ENCODE measurements around the gene OLFML2A.

OLFML2A gene

DNA sequence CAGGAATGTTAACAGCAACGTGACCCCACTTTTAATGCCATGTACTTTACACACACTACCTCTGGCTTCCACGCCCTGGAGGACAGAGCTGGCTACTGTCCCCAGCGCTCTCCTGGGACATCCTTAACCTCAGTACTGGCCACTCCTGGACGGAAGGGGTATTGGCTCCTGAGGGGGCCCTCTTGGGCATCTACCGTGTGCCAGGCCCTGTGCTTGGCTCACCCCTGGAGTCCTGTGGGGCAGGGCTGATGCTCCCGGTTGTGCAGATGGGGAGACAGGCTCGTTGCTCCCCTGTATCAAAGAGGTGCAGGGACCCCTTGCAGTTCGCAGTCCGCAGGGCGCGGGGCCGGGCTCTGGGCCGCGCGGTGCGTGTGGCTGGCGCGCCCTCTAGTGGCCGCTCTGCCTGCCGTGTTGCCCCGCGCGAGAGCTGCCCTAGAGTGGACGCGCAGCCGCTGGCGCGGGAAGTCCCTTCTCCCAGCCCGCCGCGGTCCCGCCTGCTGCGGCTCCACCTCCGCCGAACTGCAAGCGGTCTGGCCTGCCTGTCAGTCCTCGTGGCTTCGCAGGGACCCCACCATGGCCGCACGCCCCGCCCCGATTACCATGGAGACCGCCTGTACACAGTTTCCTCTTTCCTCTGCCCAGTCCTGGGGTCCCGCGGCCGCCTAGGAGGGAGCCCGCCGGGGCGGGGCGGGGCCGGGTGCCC, 76.0 kb downstream of the OLFML2A start, which contains the start of gene WDR38:
WDR38 (plus strand) TSS at position 632 of the 703 bp plus-strand sequence. CDS start 72 bp downstream, outside the sequence.
- no peak for DNase-seq (ENCODE audit: low spot score)
- peak; percentile 76 for ATAC-seq (ENCODE audit: low read depth)
- H3K27me3 ChIP-seq (ENCODE audit: insufficient read depth, poor library complexity, severe bottlenecking) = no peaks in the 10 kb centered on the region
- H3K4me1 ChIP-seq (ENCODE audit: insufficient read depth, poor library complexity, severe bottlenecking) = no peaks in the 10 kb centered on the region
- peak within 1 kb of the TSS; percentile 31 for H3K4me3 ChIP-seq (ENCODE audit: severe bottlenecking)
- no peaks in the 10 kb centered on the region for H3K9me3 ChIP-seq (ENCODE audit: severe bottlenecking)
- TF ChIP-seq, protein P1, sequence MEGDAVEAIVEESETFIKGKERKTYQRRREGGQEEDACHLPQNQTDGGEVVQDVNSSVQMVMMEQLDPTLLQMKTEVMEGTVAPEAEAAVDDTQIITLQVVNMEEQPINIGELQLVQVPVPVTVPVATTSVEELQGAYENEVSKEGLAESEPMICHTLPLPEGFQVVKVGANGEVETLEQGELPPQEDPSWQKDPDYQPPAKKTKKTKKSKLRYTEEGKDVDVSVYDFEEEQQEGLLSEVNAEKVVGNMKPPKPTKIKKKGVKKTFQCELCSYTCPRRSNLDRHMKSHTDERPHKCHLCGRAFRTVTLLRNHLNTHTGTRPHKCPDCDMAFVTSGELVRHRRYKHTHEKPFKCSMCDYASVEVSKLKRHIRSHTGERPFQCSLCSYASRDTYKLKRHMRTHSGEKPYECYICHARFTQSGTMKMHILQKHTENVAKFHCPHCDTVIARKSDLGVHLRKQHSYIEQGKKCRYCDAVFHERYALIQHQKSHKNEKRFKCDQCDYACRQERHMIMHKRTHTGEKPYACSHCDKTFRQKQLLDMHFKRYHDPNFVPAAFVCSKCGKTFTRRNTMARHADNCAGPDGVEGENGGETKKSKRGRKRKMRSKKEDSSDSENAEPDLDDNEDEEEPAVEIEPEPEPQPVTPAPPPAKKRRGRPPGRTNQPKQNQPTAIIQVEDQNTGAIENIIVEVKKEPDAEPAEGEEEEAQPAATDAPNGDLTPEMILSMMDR (IDR thresholded peaks at IDR 0.05; ENCODE audit: poor library complexity, severe bottlenecking) = peak; percentile 99
- peaks cover 11% of the 10 kb centered on the region for H3K36me3 ChIP-seq (ENCODE audit: low read depth)
- no peak within 1 kb of the TSS for H3K27ac ChIP-seq (ENCODE audit: poor library complexity, severe bottlenecking)

DNA sequence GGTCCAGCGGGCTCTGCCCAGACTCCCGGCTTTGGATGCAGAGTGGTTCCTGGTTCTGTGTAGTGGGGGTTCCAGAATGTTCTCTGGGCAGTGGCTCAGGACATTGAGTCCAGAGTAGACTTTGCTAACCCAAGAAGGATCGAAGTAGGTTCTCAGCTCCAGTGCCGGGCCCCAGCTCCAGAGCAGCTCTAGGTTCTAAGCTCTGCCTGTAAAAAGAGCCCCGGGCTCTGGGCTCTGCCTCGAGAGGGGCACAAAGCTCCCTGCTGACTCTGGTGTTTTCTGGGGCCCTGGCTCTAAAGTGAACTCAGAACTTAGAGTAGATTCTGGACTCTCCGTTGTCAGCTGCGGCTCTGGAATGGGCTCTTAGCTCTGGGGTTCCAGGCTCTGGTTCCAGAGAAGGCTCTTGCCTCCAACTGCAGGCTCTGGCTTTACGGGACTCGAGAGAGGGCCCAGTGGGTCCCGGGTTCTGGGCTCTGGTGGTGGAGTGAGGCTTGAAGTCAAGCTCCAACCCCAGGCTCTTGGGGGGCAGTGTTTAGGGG, 76.7 kb downstream of the OLFML2A start:
- no peak for ATAC-seq (ENCODE audit: low read depth)
- TF ChIP-seq, protein P1 (IDR thresholded peaks at IDR 0.05; ENCODE audit: poor library complexity, severe bottlenecking) = no peak
- peak overlapping the region; percentile 31 for H3K4me3 ChIP-seq (ENCODE audit: severe bottlenecking)
- H3K9me3 ChIP-seq (ENCODE audit: severe bottlenecking) = no peaks in the 10 kb centered on the region
- H3K27ac ChIP-seq (ENCODE audit: poor library complexity, severe bottlenecking) = no peak overlapping the region
- DNase-seq (ENCODE audit: low spot score) = no peak
- peaks cover 18% of the 10 kb centered on the region for H3K36me3 ChIP-seq (ENCODE audit: low read depth)
- H3K4me1 ChIP-seq (ENCODE audit: insufficient read depth, poor library complexity, severe bottlenecking) = no peaks in the 10 kb centered on the region
- no peaks in the 10 kb centered on the region for H3K27me3 ChIP-seq (ENCODE audit: insufficient read depth, poor library complexity, severe bottlenecking)

DNA sequence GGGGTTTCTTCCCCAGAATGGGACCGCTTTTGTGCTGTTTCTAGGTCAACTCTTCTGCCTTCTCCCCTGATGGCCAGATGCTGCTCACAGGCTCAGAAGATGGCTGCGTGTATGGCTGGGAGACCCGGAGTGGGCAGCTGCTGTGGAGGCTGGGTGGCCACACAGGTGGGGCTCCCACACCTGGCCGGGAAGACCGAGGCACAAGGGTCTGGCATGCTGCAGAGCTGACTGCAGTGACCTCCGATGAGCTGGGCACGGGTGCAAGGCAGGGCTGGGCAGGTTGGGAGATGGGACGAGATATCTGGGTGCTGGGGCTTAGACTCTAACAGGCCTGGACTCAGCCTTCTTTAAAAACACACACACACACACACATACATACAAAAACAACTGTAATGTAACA, 77.2 kb downstream of the OLFML2A start:
- ATAC-seq (ENCODE audit: low read depth) = no peak
- H3K27ac ChIP-seq (ENCODE audit: poor library complexity, severe bottlenecking) = no peak overlapping the region

DNA sequence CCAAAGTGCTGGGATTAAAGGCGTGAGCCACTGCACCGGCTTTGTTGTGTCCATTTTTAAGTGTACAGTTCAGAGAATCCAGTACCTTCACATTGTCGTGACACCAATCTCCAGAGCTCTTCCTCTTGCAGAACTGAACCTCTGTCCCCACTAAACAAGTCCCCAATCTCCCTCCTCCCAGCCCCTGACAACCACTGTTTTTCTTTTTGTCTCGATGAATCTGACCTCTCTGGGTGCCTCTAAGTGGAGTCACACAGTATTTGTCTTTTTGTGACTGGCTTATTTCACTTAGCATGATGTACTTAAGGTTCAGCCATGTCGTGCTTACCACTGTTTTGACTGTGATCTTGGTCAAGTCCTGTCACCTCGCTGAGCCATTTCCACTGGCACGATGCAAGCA, 77.9 kb downstream of the OLFML2A start:
- Histone ChIP-seq H3K9me3 (ENCODE audit: severe bottlenecking) (no peaks in the 10 kb centered on the region), H3K27me3 (ENCODE audit: insufficient read depth, poor library complexity, severe bottlenecking) (no peaks in the 10 kb centered on the region), H3K27ac (ENCODE audit: poor library complexity, severe bottlenecking) (no peak overlapping the region), H3K4me3 (ENCODE audit: severe bottlenecking) (no peak overlapping the region), H3K4me1 (ENCODE audit: insufficient read depth, poor library complexity, severe bottlenecking) (no peaks in the 10 kb centered on the region), H3K36me3 (ENCODE audit: low read depth) (peaks cover 30% of the 10 kb centered on the region)
- DNase-seq (ENCODE audit: low spot score) (no peak), ATAC-seq (ENCODE audit: low read depth) (no peak)
- TF ChIP-seq, protein P1 (IDR thresholded peaks at IDR 0.05; ENCODE audit: poor library complexity, severe bottlenecking) = no peak

More for the DNA sequence above, 77.2 kb downstream of the OLFML2A start:
- Histone ChIP-seq H3K9me3 (ENCODE audit: severe bottlenecking) (no peaks in the 10 kb centered on the region), H3K4me1 (ENCODE audit: insufficient read depth, poor library complexity, severe bottlenecking) (no peaks in the 10 kb centered on the region), H3K36me3 (ENCODE audit: low read depth) (peaks cover 23% of the 10 kb centered on the region), H3K27me3 (ENCODE audit: insufficient read depth, poor library complexity, severe bottlenecking) (no peaks in the 10 kb centered on the region), H3K4me3 (ENCODE audit: severe bottlenecking) (no peak overlapping the region)
- TF ChIP-seq, protein P1 (IDR thresholded peaks at IDR 0.05; ENCODE audit: poor library complexity, severe bottlenecking) = no peak
- no peak for DNase-seq (ENCODE audit: low spot score)

DNA sequence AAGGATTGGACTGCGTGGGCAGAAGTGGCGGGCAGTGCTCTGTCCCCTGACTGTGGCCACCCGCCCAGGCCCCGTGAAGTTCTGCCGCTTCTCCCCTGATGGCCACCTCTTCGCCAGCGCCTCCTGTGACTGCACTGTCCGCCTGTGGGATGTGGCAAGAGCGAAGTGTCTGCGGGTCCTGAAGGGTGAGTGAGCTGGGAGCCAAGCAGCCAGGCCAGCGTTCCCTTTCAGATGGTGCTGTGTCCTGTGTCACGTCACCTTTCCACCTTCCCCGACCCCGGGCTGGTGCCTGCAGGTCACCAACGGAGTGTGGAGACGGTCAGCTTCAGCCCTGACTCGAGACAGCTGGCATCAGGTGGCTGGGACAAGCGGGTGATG, 78.6 kb downstream of the OLFML2A start:
- ATAC-seq (ENCODE audit: low read depth) (no peak), DNase-seq (ENCODE audit: low spot score) (no peak)
- no peaks in the 10 kb centered on the region for H3K9me3 ChIP-seq (ENCODE audit: severe bottlenecking)
- TF ChIP-seq, protein P1 (IDR thresholded peaks at IDR 0.05; ENCODE audit: poor library complexity, severe bottlenecking) = no peak
- H3K36me3 ChIP-seq (ENCODE audit: low read depth) = peaks cover 37% of the 10 kb centered on the region
- no peak overlapping the region for H3K27ac ChIP-seq (ENCODE audit: poor library complexity, severe bottlenecking)
- no peaks in the 10 kb centered on the region for H3K4me1 ChIP-seq (ENCODE audit: insufficient read depth, poor library complexity, severe bottlenecking)
- no peaks in the 10 kb centered on the region for H3K27me3 ChIP-seq (ENCODE audit: insufficient read depth, poor library complexity, severe bottlenecking)
- H3K4me3 ChIP-seq (ENCODE audit: severe bottlenecking) = no peak overlapping the region
